Measurements from ENCODE around the gene SEC22A. TPM values are rescaled to one million over a fixed set of nuclear protein-coding genes. Genes with fewer than 3 reads are reported as not detected.

SEC22A gene, protein sequence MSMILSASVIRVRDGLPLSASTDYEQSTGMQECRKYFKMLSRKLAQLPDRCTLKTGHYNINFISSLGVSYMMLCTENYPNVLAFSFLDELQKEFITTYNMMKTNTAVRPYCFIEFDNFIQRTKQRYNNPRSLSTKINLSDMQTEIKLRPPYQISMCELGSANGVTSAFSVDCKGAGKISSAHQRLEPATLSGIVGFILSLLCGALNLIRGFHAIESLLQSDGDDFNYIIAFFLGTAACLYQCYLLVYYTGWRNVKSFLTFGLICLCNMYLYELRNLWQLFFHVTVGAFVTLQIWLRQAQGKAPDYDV
- total RNA-seq = 16.2 TPM

DNA sequence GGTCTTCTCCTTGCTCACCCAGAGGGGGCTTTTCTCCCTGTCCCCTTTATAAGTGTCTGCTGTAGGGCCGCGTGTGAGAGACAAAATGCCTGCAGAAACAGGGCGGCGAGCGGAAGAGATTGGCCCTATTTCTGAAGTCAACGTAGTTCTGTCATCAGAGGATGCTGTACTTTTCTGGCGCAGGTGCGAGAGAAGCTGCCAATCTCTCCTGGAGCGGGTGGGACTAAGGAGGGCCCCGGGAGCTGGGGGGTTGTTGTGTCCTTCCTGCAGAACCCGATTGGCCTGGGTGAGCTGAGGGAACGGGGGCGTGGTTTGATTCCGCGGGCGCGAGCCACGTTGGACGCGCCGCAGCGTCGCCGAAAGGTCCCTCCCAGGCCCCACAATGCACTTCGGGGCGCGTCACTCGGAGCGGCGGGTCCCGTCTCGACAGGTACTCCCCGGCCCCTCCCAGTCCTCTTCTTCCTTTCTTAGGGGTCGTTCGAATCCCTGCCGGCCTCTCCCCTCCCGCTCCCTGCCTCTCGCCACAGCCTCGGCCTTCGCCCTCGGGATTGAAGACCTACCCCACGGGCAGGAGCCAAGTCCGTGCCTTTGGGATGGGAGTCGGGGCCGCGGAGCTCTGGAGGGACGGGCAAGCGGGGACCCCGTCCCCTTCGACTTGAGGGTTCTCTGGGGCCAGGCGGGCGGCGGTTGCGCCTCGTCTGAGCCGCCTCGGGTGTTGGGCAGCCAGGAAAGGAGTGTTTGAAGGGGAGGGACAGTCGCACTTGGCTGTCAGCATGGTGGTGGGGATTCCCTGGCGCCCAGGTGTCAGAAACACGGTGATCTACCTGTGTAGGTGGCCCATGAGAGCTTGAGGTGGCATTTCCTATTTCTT lies at the start of gene SEC22A:
Gene SEC22A (plus strand): TSS at position 387 of the 871 bp plus-strand sequence. CDS start 7,275 bp downstream, outside the sequence.
- peak; percentile 99 for ATAC-seq
- peak; percentile 95 for DNase-seq (ENCODE audit: low spot score)
- intact Hi-C loops (cut with DNase I) = no loop called here

DNA sequence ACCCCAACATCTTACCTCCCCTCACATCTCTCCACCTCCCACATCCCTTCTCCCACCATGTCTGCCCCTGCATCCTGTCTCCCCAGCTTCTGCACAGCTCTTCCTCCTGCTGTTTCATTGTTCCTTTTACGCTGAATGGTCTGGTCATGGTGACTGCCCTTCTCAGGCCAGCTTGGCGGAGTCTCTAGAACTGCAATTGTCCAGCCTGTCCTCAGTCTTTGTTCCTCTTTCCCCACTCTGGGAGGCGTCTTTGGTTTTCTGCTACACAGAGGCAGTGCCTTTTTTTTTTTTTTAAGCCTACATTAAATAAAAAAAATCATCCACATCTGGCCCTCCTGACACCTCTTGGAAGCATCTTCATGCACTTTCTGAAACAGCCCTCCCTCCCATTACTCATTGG lies 49.1 kb upstream of the SEC22A start:
- intact Hi-C loops (cut with DNase I) = no loop called here
- DNase-seq (ENCODE audit: low spot score) (no peak), ATAC-seq (peak; percentile 27)

DNA sequence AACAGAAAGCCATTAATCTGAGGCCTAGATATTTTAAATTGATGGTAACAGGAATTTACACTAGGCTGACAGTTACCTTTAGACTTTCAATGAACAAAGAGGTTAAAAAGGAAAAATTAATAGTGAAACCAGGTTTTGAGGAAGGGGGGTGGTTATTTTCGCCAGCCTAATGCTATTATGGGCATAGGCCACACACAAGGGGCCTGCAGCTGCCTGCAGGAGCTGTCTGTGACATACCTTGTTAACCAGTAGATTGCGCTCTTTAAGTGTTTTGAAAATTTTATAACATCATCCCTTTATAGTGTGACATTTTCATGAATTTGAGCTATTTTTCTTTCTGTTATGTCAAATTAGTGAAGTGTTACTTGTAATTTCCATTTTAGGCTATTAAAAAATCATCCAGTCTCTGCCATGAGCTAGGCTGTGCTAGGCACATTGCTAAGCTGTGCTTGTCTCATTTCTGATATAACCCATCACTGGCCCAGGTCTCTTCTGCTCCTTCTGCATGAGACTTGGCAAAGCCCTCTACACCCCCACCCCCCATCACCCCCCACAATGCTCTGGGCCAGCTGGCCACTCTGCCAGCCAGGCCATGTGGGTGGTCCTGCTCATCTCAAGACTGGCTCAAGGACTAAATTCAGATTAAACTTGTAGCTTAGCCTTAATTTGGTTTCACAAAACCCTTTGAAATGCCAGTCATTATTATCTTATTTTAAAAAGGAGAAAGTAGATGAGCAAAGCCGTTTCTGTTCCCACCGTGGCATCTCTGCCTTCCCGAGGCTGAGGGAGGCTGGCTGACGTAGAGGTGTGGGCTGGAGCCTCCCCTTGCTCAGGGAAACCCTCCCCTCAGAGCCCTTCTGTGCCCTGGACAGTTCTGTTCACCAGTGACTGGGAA lies 48.4 kb upstream of the SEC22A start:
- ATAC-seq (no peak), DNase-seq (ENCODE audit: low spot score) (no peak)
- intact Hi-C loops (cut with DNase I) = no loop called here

DNA sequence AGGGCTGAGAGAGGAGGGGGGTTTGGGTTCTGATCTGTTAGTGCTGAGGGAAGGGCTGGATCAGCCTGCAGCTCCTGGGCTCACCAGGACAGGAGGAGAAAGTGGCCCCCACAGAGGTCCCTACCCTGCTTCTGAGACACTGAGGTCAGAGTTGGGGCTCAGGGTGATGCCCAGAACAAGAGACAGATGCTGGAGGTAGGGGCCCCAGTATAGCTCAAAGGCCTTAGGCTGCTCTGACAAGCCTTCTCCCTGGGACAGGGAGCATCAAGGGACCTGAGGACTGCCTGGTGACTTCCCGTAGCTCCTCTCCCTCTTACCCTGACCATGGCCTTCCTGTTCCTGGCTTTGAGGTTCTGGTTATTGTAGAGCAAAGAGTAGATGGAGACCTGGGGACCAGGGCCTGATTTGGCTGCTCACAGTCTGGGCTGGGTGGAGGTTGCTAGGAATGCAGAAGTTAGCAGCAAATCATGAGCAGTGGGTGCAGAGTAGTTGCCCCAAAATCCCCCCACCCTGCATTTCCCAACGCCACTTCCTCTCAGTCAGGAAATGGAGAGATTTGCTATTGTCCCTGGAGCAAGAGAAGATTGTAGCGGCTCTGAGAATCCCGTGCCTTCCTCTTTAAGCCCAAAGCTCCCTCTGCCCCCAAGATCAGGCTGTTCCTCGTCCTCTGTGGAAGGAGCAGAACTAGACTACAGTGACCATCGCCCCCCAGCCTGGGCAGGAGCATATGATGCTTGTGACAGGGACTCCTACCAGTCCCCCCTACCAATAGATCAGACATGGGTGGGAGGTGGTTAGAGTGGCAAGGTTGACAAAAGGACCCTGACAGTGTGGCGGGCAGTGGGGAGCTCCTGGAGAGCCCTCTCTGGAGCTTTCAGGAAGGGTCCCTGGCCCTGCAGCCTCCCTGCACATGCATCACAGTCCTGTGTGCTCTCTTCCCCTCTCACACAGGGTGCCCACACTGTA lies 47.4 kb upstream of the SEC22A start:
- intact Hi-C loops (cut with DNase I) = no loop called here
- DNase-seq (ENCODE audit: low spot score) (no peak), ATAC-seq (no peak)

DNA sequence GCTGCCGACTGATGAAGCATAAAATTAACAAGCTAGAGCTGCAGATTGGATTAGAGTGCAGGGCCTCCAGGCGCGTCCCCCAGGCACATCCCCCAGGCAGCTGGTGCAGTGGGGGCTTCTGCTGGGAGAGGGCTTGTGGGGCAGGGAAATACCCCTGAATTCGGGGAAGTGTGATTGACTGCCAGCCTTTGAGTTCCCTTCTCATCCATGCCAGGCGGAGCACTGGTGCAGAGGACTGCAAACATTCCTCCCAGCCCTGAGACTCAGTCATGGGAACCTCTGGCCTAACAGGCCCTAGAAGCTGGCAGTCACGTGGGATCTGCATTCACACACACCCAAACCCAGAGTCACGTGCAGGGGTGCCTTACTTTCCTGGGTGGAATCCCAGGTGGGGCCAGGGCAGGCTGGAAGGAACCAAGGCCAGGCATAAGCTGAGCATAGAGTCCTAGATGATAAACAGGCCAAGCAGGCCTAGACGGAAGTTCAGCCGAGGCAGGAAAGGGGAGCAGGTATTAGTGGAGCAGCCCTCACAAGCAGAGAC lies 46.2 kb upstream of the SEC22A start:
- ATAC-seq (no peak), DNase-seq (ENCODE audit: low spot score) (no peak)
- intact Hi-C loops (cut with DNase I) = no loop called here

DNA sequence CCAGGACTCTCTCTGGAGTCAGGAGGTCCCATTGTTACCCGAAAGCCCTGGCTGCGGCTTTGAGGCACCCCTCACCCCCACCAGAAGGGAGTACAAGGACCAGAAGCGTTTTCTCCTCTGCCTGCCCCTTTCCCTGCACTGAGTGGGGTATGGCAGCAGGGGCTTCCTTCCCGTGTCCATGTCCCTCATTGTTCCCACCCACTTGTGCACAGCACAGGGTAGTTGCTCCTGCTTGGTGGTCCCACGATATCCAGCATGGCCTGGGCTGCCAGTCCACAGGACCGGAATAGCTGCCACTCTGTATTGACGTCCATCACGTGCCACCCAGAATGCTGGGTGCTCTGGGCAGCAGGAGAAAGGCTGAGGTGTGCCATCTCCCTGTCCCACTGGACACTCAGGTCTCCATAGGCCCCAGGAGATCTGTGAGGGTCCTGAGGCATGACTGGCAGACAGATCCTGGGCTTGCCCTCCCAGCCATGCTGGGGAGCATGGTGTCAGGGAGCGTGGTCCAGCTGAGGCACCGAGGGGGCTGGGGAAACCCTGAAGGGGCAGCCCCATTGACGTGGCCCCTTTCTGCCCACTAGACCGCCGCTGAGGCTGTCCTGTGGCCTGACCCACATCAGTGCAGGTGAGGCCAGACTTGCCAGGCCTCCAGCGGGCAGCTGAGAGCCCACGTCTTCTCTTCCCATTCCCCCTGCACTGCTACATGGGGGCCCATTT lies 45.3 kb upstream of the SEC22A start:
- intact Hi-C loops (cut with DNase I) = no loop called here
- ATAC-seq (no peak), DNase-seq (ENCODE audit: low spot score) (no peak)

DNA sequence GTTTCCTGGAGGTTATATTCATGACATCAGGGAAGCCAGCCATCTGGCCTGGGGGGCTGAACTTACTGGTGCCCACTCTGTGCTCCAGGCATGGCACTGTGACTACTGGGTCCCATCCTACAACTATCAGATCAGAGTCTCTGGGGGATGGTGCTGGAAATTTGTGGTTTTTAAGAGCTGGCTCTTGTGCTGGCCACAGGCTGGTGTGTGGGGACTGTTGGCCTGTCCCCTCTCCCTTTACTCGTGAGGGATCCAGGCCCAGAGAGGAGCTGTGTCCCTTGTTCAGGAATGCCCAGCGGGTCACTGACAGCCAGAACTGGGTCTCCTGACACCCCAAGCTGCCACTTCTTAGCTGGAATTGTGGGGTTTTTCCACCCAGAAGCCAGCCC lies 44.5 kb upstream of the SEC22A start:
- DNase-seq (ENCODE audit: low spot score) = no peak
- intact Hi-C loops (cut with DNase I) = no loop called here
- no peak for ATAC-seq

DNA sequence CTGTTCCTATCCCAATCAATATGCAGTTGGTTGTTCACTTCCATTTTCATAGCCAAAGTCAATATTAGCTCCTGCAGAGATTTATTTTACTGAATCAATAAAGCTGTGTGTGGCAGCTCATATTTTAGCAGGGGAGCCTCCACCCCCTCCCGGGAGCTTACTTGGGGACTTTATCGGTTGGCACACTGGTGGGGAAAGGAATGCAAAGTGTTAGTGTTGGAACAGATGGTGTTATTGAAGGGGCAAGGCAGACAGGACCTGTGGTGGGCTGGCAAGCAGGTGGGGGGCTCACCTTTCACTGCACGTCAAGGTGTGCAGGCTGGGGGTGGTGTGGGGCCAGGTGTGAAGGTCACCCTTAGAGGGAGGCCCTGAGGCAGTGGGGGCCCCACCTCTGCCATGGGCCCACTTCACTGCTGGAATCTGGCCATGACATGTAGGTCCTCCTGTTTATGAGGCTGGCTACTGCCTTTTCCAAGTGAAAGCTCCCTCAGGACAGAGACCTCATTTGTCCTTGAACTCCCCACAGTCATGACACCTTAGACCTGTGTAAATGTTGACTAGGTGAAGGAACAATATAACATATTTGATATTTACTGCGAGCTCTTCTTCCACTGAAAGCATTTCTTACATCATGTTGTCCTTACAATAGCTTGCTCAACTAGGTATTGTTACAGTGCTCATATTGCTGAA lies 44.0 kb upstream of the SEC22A start:
- intact Hi-C loops (cut with DNase I) = no loop called here
- no peak for DNase-seq (ENCODE audit: low spot score)
- no peak for ATAC-seq

DNA sequence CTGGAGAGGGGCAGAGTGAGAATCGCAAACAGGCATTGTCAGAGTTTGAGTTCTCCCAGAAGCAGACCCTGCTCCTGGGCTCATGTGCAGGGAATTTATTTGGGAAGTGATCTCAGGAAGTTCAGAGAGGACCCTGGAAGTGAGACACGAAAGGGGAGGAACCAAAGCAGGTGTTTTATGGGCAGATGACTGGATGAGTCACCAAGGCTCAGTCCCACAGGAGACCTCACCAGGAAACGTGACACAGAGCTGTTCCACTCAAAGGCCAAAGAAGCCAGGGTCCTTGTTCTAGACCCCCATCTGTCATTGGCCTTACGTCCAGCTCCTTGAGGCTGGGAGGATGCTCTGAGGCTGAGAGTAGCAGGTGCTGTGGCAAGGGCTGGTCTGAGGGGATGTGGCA lies 43.4 kb upstream of the SEC22A start:
- ATAC-seq = no peak
- no peak for DNase-seq (ENCODE audit: low spot score)
- intact Hi-C loops (cut with DNase I) = no loop called here

DNA sequence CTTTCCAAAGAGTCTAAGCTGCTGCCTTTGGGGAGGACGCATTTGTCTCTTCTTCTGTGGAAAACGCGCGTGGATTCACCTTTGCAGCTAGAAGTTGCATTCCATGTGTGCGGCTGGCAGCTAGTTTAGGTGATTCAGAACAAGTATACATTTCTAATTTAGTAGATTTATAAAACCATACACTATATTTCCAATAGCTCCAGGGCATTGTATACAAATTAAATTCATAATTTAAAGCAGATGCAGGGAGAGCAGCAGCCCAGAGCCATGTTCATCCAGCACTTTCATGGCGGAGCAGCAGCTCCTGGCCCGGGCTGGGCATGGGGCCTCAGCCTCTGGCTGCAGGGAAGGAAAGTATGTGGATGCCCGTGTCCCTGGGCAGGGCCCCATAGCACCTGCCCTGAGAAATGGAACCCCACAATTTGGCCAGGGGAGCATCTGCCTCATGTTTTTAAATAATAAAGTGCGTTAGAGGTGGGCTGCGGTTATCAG lies 42.8 kb upstream of the SEC22A start:
- intact Hi-C loops (cut with DNase I) = no loop called here
- ATAC-seq (no peak), DNase-seq (ENCODE audit: low spot score) (no peak)

DNA sequence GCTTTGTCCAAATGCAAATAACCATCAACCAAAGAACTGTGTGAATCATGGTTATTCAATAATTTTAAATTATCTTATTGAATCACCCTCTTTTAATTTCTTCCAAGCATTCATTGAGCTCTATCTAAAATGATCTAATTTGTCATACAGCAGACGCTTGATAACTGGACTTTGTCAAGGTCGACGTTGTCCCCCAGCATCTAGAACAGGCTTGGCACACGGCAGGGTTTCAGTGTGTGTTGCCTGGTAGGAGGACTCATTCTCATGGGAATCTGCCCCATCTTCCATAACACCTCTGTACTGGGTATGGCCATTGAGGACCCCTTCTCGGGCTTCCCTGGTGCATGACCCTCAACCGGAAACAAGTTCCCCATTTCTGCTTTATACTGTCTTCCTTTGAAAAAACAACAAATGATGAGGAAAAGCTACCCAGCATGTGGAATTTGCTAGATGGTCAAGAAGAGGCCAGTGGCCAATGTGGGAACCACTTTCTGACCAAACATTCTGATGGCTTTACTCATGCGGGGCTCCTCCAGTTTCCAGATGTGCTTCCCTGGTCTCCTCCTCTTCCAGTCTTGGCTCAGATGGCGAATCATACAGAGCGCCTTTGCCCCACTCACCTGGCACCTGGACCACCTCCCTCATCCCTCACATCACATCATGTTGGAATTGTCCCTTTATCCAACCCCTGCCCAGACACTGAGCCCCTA lies 41.7 kb upstream of the SEC22A start:
- intact Hi-C loops (cut with DNase I) = no loop called here
- no peak for ATAC-seq
- DNase-seq (ENCODE audit: low spot score) = no peak

DNA sequence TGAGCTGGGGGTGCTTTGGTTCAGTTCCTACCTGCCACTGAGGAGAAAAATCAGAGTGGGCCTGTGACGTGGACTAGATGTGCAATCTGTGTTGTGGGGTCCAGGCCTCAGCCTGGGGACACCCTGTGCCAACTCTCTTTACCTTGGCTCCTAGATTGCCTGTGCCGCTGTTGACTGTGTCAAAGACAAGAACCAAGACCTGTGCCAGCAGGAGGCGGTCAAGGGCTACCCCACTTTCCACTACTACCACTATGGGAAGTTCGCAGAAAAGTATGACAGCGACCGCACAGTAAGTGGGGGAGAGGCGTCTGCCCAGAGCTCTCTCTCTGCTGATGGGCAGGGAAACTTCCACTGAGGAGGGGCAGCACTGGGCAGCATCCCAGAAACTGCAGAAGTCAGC lies 40.6 kb upstream of the SEC22A start:
- intact Hi-C loops (cut with DNase I) = no loop called here
- ATAC-seq = no peak
- no peak for DNase-seq (ENCODE audit: low spot score)

DNA sequence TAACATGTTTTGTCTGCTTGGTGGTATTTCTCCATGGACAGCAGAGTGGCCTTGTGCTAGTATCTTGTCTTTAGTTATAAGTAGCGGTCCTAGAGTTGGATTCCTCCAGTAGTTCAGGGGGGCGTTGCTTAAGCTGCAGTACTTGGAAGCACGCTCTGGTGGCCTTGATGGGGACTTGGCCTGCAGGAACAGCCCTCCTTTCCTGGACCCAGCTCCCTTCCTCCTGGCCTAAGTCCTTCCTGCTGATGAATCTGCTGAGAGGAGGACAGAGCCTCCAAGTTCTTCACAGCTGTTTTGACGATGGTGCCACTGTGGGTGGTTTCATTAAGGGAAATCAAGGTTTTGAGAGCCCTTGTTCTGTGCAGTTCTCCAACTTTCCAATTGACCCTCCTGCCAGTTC lies 38.6 kb upstream of the SEC22A start:
- no peak for DNase-seq (ENCODE audit: low spot score)
- ATAC-seq = no peak
- intact Hi-C loops (cut with DNase I) = no loop called here

DNA sequence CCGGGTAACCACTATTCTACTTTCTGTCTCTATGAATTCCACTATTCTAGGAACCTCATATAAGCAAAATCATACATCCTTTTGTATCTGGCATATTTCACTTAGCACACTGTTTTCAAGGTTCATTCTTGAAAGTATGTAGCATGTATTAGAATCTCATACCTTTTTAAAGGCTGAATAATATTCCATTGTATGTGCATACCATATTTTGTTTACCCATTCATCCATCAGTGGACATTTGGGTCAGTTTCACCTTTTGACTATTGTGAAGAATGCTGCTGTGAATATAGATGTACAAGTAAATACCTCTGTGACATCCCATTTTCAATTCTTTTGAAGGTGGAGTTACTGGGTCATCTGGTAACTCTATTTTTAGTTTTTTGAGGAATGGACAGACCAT lies 36.6 kb upstream of the SEC22A start:
- intact Hi-C loops (cut with DNase I) = no loop called here
- ATAC-seq (no peak), DNase-seq (ENCODE audit: low spot score) (no peak)

DNA sequence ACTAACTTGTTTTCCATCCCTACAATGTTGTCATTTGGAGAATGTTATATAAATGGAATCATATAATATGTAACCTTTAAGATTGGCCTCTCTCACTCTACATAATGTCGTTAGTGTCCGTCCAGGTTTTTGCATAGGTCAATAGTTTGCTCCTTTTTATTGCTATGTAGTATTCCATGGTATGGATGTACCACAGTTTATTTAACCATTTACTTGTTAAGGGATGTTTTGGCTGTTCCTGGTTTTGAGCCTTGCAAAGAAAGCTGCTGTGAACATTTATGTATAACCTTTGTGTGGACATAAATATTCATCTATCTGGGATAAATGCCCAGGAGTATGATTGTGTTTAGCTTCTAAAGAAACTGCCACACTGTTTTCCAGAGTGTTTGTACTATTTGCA lies 34.1 kb upstream of the SEC22A start:
- no peak for DNase-seq (ENCODE audit: low spot score)
- no peak for ATAC-seq
- intact Hi-C loops (cut with DNase I) = no loop called here

DNA sequence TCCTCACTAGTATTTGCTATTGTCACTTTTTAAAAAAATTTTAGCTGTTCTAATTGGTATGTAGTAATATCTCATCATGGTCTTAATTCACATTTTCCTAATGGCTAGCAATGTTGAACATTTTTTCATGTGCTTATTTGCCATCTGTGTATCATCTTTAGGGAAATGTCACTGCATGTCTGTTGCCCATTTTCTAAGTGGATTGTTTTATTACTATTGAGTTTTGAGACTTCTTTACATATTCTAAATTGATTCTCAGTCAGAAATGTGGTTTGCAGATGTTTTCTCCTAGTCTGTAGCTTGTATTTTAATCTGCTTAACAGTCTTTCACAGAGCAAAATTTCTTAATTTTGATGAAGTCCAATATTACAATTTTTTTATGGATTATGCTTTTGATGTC lies 33.6 kb upstream of the SEC22A start:
- DNase-seq (ENCODE audit: low spot score) = no peak
- intact Hi-C loops (cut with DNase I) = no loop called here
- no peak for ATAC-seq
